Trophoblast cell (in vitro differentiated cells and primary cell): ENCODE results near the gene GPR156.

Experiments used
- DNase-seq, 2 donors: peaks; one replicate each; pipeline ENCODE4 v3.0.0-alpha.2; 2016
- H2AFZ ChIP-seq: 2 replicates; pipeline ENCODE4 v1.6.1; 2013; ENCODE audit warnings: low read length, moderate library complexity, mild to moderate bottlenecking; ENCODE audit not compliant: insufficient read depth, poor library complexity
- H2AK5ac ChIP-seq: 2 replicates; pipeline ENCODE4 v1.6.1; 2013; ENCODE audit warnings: mild to moderate bottlenecking, low read length
- H2BK120ac ChIP-seq: 2 replicates; pipeline ENCODE4 v1.6.1; 2013; ENCODE audit warnings: low read length, mild to moderate bottlenecking, moderate library complexity; ENCODE audit not compliant: insufficient read depth, poor library complexity
- H2BK12ac ChIP-seq: 2 replicates; pipeline ENCODE4 v1.6.1; 2013; ENCODE audit warnings: mild to moderate bottlenecking, low read length, moderate library complexity
- H2BK5ac ChIP-seq: 2 replicates; pipeline ENCODE4 v1.6.1; 2013; ENCODE audit warnings: low read length, low read depth, moderate library complexity, mild to moderate bottlenecking; ENCODE audit not compliant: poor library complexity
- H3K14ac ChIP-seq: 2 replicates; pipeline ENCODE4 v1.6.1; 2013; ENCODE audit warnings: mild to moderate bottlenecking, low read length
- H3K18ac ChIP-seq: 2 replicates; pipeline ENCODE4 v1.6.1; 2013; ENCODE audit warnings: mild to moderate bottlenecking, low read length
- H3K23ac ChIP-seq: 2 replicates; pipeline ENCODE4 v1.6.1; 2013; ENCODE audit warnings: low read length
- H3K27ac ChIP-seq: 2 replicates; pipeline ENCODE4 v1.5.1; 2013; ENCODE audit warnings: low read depth, mild to moderate bottlenecking, inconsistent platforms, low read length, moderate library complexity
- H3K27me3 ChIP-seq: 2 replicates; pipeline ENCODE4 v1.6.1; 2013; ENCODE audit warnings: inconsistent platforms, mild to moderate bottlenecking, low read length, moderate library complexity; ENCODE audit not compliant: insufficient read depth
- H3K36me3 ChIP-seq, 2 experiments: 1 replicate in 1 of 2; 2 replicates in 1 of 2; pipeline ENCODE4 v1.6.1; 2013; ENCODE audit warnings: low read length in 2 of 2, mild to moderate bottlenecking in 2 of 2, moderate library complexity in 1 of 2; ENCODE audit not compliant: insufficient read depth in 2 of 2, control insufficient read depth in 1 of 2
- H3K4ac ChIP-seq: 2 replicates; pipeline ENCODE4 v1.6.1; 2013; ENCODE audit warnings: low read depth, mild to moderate bottlenecking, low read length, moderate library complexity
- H3K4me1 ChIP-seq, 2 experiments: 1 replicate in 1 of 2; 2 replicates in 1 of 2; pipeline ENCODE4 v1.6.1; 2013; ENCODE audit warnings: low read length in 2 of 2, mild to moderate bottlenecking in 2 of 2, moderate library complexity in 1 of 2; ENCODE audit not compliant: insufficient read depth in 2 of 2, control insufficient read depth in 1 of 2
- H3K4me2 ChIP-seq: 2 replicates; pipeline ENCODE4 v1.6.1; 2013; ENCODE audit warnings: inconsistent platforms, mild to moderate bottlenecking, low read length, moderate library complexity
- H3K4me3 ChIP-seq: 2 replicates; pipeline ENCODE4 v1.5.1; 2013; ENCODE audit warnings: mild to moderate bottlenecking, low read depth, low read length, inconsistent platforms
- H3K79me1 ChIP-seq: one replicate; pipeline ENCODE4 v1.6.1; 2013; ENCODE audit warnings: low read length
- H3K79me2 ChIP-seq: 2 replicates; pipeline ENCODE4 v1.6.1; 2013; ENCODE audit warnings: low read length, mild to moderate bottlenecking; ENCODE audit not compliant: control insufficient read depth, insufficient read depth, poor library complexity
- H3K9ac ChIP-seq: 2 replicates; pipeline ENCODE4 v1.6.1; 2013; ENCODE audit warnings: mild to moderate bottlenecking, low read length
- H3K9me3 ChIP-seq: 2 replicates; pipeline ENCODE4 v1.6.1; 2013; ENCODE audit warnings: low read depth, mild to moderate bottlenecking, control low read depth, inconsistent platforms, low read length; ENCODE audit not compliant: insufficient read depth
- H4K12ac ChIP-seq: 2 replicates; pipeline ENCODE4 v1.6.1; 2013; ENCODE audit warnings: low read depth, mild to moderate bottlenecking, low read length, moderate library complexity
- H4K8ac ChIP-seq: 2 replicates; pipeline ENCODE4 v1.6.1; 2013; ENCODE audit warnings: low read depth, mild to moderate bottlenecking, low read length, moderate library complexity
- H4K91ac ChIP-seq: one replicate; pipeline ENCODE4 v1.6.1; 2013; ENCODE audit warnings: low read depth, mild to moderate bottlenecking, low read length, moderate library complexity
- WGBS: extraction: QIAGEN DNeasy Blood & Tissue Kit; methylation state at CpG from one replicate; pipeline ENCODE4 v1.1.7; 2013; ENCODE audit warnings: missing lambda C conversion rate; ENCODE audit not compliant: insufficient read length, insufficient coverage; ENCODE audit errors: extremely low coverage; 5-methylcytosine and 5-hydroxymethylcytosine counted together

The GPR156 gene

GRCh38 chr3:120204338-120204737 lies 80.7 kb downstream of the GPR156 start:
- Histone ChIP-seq H2BK120ac (no peak overlapping the region), H3K27me3 (no peaks in the 10 kb centered on the region), H4K8ac (no peak overlapping the region), H4K12ac (no peak overlapping the region), H3K14ac (no peak overlapping the region), H3K36me3 (no peaks in the 10 kb centered on the region), H2BK12ac (no peak overlapping the region), H3K9me3 (no peaks in the 10 kb centered on the region), H3K4me2 (no peak overlapping the region), H2BK5ac (no peak overlapping the region), H3K79me1 (no peaks in the 10 kb centered on the region), H3K18ac (no peak overlapping the region), H3K4me3 (no peak overlapping the region), H2AFZ (no peak overlapping the region), H4K91ac (no peak overlapping the region), H3K27ac (no peak overlapping the region), H3K4me1 (no peaks in the 10 kb centered on the region), H3K79me2 (no peaks in the 10 kb centered on the region), H3K23ac (no peak overlapping the region), H3K4ac (no peak overlapping the region), H2AK5ac (no peak overlapping the region), H3K9ac (peak overlapping the region; percentile 47)
- no peak for DNase-seq
- WGBS: no CpG with 5 or more reads among the region's 5 CpGs

GRCh38 chr3:120203621-120204020 lies 81.4 kb downstream of the GPR156 start:
- Histone ChIP-seq H2BK12ac (no peak overlapping the region), H3K18ac (no peak overlapping the region), H3K4me3 (no peak overlapping the region), H3K27me3 (no peaks in the 10 kb centered on the region), H3K9me3 (no peaks in the 10 kb centered on the region), H3K23ac (no peak overlapping the region), H2AFZ (no peak overlapping the region), H4K8ac (no peak overlapping the region), H3K79me2 (no peaks in the 10 kb centered on the region), H2BK120ac (no peak overlapping the region), H3K14ac (no peak overlapping the region), H3K27ac (no peak overlapping the region), H3K9ac (no peak overlapping the region), H3K4me2 (no peak overlapping the region), H3K79me1 (no peaks in the 10 kb centered on the region), H4K91ac (no peak overlapping the region), H2BK5ac (no peak overlapping the region), H3K4me1 (no peaks in the 10 kb centered on the region), H3K36me3 (no peaks in the 10 kb centered on the region), H2AK5ac (no peak overlapping the region), H3K4ac (no peak overlapping the region), H4K12ac (no peak overlapping the region)
- peak; percentile 7 to 37 for DNase-seq
- WGBS: no CpG with 5 or more reads among the region's 7 CpGs

- no peak overlapping the region for H4K8ac ChIP-seq
- H3K18ac ChIP-seq: no peak overlapping the region
- H4K12ac ChIP-seq: no peak overlapping the region
- H2BK120ac ChIP-seq: no peak overlapping the region
- H3K23ac ChIP-seq: no peak overlapping the region
- H2BK5ac ChIP-seq: no peak overlapping the region
- H3K14ac ChIP-seq: no peak overlapping the region
- H3K4me2 ChIP-seq: no peak overlapping the region
- H3K79me1 ChIP-seq: no peaks in the 10 kb centered on the region
- H3K36me3 ChIP-seq: no peaks in the 10 kb centered on the region
- H3K9ac ChIP-seq: no peak overlapping the region
- H3K9me3 ChIP-seq: no peaks in the 10 kb centered on the region
- no peak overlapping the region for H2AFZ ChIP-seq
- H3K4me3 ChIP-seq: no peak overlapping the region
- no peaks in the 10 kb centered on the region for H3K27me3 ChIP-seq
- no peak overlapping the region for H2AK5ac ChIP-seq
- no peaks in the 10 kb centered on the region for H3K4me1 ChIP-seq
- peak; percentile 15 to 64 for DNase-seq
- H3K79me2 ChIP-seq: no peaks in the 10 kb centered on the region
- H3K4ac ChIP-seq: no peak overlapping the region
- H2BK12ac ChIP-seq: no peak overlapping the region
- no peak overlapping the region for H4K91ac ChIP-seq
- WGBS: no CpG with 5 or more reads among the region's 2 CpGs
- H3K27ac ChIP-seq: no peak overlapping the region
Measured at GRCh38 chr3:120203016-120203415, 82.0 kb downstream of the GPR156 start.

- no peak overlapping the region for H3K4me2 ChIP-seq
- H2BK120ac ChIP-seq: no peak overlapping the region
- no peak overlapping the region for H3K9ac ChIP-seq
- H3K9me3 ChIP-seq: no peaks in the 10 kb centered on the region
- no peak overlapping the region for H3K27ac ChIP-seq
- no peak overlapping the region for H3K18ac ChIP-seq
- no peaks in the 10 kb centered on the region for H3K36me3 ChIP-seq
- no peak overlapping the region for H2AK5ac ChIP-seq
- no peak overlapping the region for H2BK5ac ChIP-seq
- H2AFZ ChIP-seq: no peak overlapping the region
- H4K12ac ChIP-seq: no peak overlapping the region
- H3K4ac ChIP-seq: no peak overlapping the region
- H4K91ac ChIP-seq: no peak overlapping the region
- H3K23ac ChIP-seq: no peak overlapping the region
- no peak overlapping the region for H3K4me3 ChIP-seq
- no peaks in the 10 kb centered on the region for H3K27me3 ChIP-seq
- H3K79me2 ChIP-seq: no peaks in the 10 kb centered on the region
- DNase-seq: no peak
- no peaks in the 10 kb centered on the region for H3K4me1 ChIP-seq
- H2BK12ac ChIP-seq: no peak overlapping the region
- H3K79me1 ChIP-seq: no peaks in the 10 kb centered on the region
- no CpG with 5 or more reads among the region's 2 CpGs for WGBS
- H4K8ac ChIP-seq: no peak overlapping the region
- no peak overlapping the region for H3K14ac ChIP-seq
Measured at GRCh38 chr3:120202363-120202762, 82.7 kb downstream of the GPR156 start.
